Thoracic aorta (tissue), 2 donors: ENCODE results near the gene SYCP2. TPM values are rescaled to one million over a fixed set of nuclear protein-coding genes. Genes with fewer than 3 reads are reported as not detected.
"Not testable (repeated sequence)": the region's sequence is repeated elsewhere in the genome, so short reads cannot be mapped to it uniquely, and the experiment has no call there.

Experiments
- ATAC-seq: fragments of 150-250 bp; one replicate; pipeline ENCODE4 v1.8.0; 2017; ENCODE audit warnings: low read depth; ENCODE audit not compliant: insufficient number of reproducible peaks, low FRiP score
- DNase-seq: peaks from one replicate; pipeline ENCODE4 v3.0.0-alpha.2; 2020; ENCODE audit warnings: low spot score
- H3K27ac ChIP-seq, 2 donors: fragments of 200-600 bp; sonication (generic); 1 replicate in 1 of 2; 2 replicates in 1 of 2; pipeline ENCODE4 v1.5.1; 2016; ENCODE audit warnings: mild to moderate bottlenecking in 2 of 2, moderate library complexity in 2 of 2
- H3K27me3 ChIP-seq: fragments of 200-600 bp; sonication (generic); replicated peaks from 2 replicates; pipeline ENCODE4 v1.6.0; 2016; ENCODE audit warnings: mild to moderate bottlenecking; ENCODE audit not compliant: insufficient read depth
- H3K36me3 ChIP-seq: fragments of 200-600 bp; sonication (generic); one replicate; pipeline ENCODE4 v1.5.1; 2016
- H3K4me1 ChIP-seq, 2 donors: fragments of 200-600 bp; sonication (generic); 1 replicate in 1 of 2; 2 replicates in 1 of 2; pipeline versions ENCODE4 v1.5.1 to v1.6.0; 2016; ENCODE audit warnings: low read depth in 2 of 2, mild to moderate bottlenecking in 1 of 2; ENCODE audit not compliant: control insufficient read depth in 1 of 2
- H3K4me3 ChIP-seq: fragments of 200-600 bp; sonication (generic); 2 replicates; pipeline ENCODE4 v1.5.1; 2016; ENCODE audit warnings: mild to moderate bottlenecking
- H3K9me3 ChIP-seq: fragments of 200-600 bp; sonication (generic); 2 replicates; pipeline ENCODE4 v1.5.1; 2016
- total RNA-seq, 2 donors: library from RNA; depleted of rRNA; stranded (reverse); fragments of >200 nt; gene quantifications; one replicate each; pipeline versions ENCODE4 v1.1.0 to v1.2.3, GENCODE V29; 2016
- TF ChIP-seq, protein P1 (sequence below): fragments of 200-600 bp; sonication (generic); IDR thresholded peaks from one replicate; pipeline ENCODE4 v1.5.1; 2019; ENCODE audit warnings: antibody characterized with exemption

The SYCP2 gene
- total RNA-seq, 2 donors from 2014 or later, result 0.71 to 0.95 TPM

- Histone ChIP-seq H3K4me3 (no peak overlapping the region), H3K36me3 (no peaks in the 10 kb centered on the region), H3K27ac (no peak overlapping the region), H3K9me3 (no peaks in the 10 kb centered on the region), H3K27me3 (no peaks in the 10 kb centered on the region), H3K4me1 (no peaks in the 10 kb centered on the region)
- no peak for ATAC-seq
- DNase-seq, result no peak
- TF ChIP-seq, protein P1, sequence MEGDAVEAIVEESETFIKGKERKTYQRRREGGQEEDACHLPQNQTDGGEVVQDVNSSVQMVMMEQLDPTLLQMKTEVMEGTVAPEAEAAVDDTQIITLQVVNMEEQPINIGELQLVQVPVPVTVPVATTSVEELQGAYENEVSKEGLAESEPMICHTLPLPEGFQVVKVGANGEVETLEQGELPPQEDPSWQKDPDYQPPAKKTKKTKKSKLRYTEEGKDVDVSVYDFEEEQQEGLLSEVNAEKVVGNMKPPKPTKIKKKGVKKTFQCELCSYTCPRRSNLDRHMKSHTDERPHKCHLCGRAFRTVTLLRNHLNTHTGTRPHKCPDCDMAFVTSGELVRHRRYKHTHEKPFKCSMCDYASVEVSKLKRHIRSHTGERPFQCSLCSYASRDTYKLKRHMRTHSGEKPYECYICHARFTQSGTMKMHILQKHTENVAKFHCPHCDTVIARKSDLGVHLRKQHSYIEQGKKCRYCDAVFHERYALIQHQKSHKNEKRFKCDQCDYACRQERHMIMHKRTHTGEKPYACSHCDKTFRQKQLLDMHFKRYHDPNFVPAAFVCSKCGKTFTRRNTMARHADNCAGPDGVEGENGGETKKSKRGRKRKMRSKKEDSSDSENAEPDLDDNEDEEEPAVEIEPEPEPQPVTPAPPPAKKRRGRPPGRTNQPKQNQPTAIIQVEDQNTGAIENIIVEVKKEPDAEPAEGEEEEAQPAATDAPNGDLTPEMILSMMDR, result no peak
Observed at GRCh38 chr20:59891581-59891980, 41.9 kb downstream of the SYCP2 start.

- ATAC-seq, H3K4me1 ChIP-seq, H3K9me3 ChIP-seq, DNase-seq, H3K36me3 ChIP-seq, H3K27ac ChIP-seq, H3K27me3 ChIP-seq, H3K4me3 ChIP-seq: not testable (repeated sequence)
Observed at GRCh38 chr20:59890035-59890434, 43.4 kb downstream of the SYCP2 start.

DNA sequence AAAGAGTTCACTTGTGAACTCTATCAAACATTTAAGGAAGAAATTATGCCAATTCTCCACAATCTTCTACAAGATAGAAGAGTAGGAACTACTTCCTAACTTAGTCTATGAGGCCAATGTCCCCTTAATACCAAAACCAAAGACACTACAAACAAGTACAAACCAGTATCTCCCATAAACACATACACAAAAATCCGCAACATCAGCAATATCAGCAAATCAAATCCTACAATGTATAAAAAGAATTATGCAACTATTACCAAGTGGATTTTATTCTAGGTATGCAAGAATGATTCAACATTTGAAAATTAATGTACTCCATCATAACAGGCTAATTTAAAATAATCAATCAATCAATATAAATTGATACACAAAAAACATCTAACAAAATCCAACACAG, 45.4 kb downstream of the SYCP2 start:
- no peak for DNase-seq
- Histone ChIP-seq H3K9me3 (no peaks in the 10 kb centered on the region), H3K4me3 (no peak overlapping the region), H3K27me3 (no peaks in the 10 kb centered on the region), H3K36me3 (no peaks in the 10 kb centered on the region), H3K4me1 (no peaks in the 10 kb centered on the region), H3K27ac (no peak overlapping the region)
- TF ChIP-seq, protein P1, result no peak
- no peak for ATAC-seq

GRCh38 chr20:59884494-59884893, 48.9 kb downstream of the SYCP2 start:
- DNase-seq (no peak), ATAC-seq (no peak)
- no peak overlapping the region for H3K4me3 ChIP-seq
- H3K4me1 ChIP-seq, result no peaks in the 10 kb centered on the region
- H3K27me3 ChIP-seq, result no peaks in the 10 kb centered on the region
- no peaks in the 10 kb centered on the region for H3K9me3 ChIP-seq
- no peak overlapping the region for H3K27ac ChIP-seq
- TF ChIP-seq, protein P1, result no peak
- H3K36me3 ChIP-seq, result no peaks in the 10 kb centered on the region

GRCh38 chr20:59880198-59880597, 53.2 kb downstream of the SYCP2 start:
- no peak overlapping the region for H3K27ac ChIP-seq
- H3K4me3 ChIP-seq, result no peak overlapping the region
- H3K36me3 ChIP-seq, result no peaks in the 10 kb centered on the region
- no peaks in the 10 kb centered on the region for H3K9me3 ChIP-seq
- DNase-seq, result no peak
- no peak for ATAC-seq
- H3K27me3 ChIP-seq, result no peaks in the 10 kb centered on the region
- H3K4me1 ChIP-seq, result no peaks in the 10 kb centered on the region
- TF ChIP-seq, protein P1, result no peak

DNA sequence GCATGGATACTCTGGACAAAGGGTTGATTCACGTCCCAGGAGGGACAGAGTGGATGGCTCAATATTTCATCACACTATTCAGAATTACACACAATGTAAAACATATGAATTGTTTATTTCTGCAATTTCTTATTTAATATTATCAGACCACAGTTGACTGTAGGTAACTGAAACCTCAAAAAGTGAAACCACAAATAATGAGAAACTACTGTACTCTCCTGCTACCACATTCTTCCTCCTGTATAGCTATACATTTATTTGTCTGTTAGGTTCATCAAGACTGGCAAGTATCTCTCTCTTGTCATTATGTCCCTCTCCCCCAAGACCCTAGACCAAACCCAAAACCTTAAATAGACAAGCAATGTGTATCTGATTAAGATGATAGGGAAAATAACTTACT, 60.0 kb downstream of the SYCP2 start:
- Histone ChIP-seq H3K4me1 (no peaks in the 10 kb centered on the region), H3K36me3 (no peaks in the 10 kb centered on the region)
- ATAC-seq, result no peak

More for the DNA sequence above, 60.0 kb downstream of the SYCP2 start:
- Histone ChIP-seq H3K27me3 (no peaks in the 10 kb centered on the region), H3K4me3 (no peak overlapping the region), H3K9me3 (no peaks in the 10 kb centered on the region), H3K27ac (no peak overlapping the region)
- TF ChIP-seq, protein P1, result no peak
- no peak for DNase-seq
